ENCODE measurements around the gene TP53. TPM values are rescaled to one million over a fixed set of nuclear protein-coding genes. Genes with fewer than 3 reads are reported as not detected.

The TP53 gene
- total and polyA plus RNA-seq, 12 donors = 7.9 to 29.1 (median 12.6) TPM

GRCh38 chr17:7716901-7717755 lies 29.8 kb upstream of the TP53 start, which contains the start of gene DNAH2:
DNAH2 (plus strand) TSS chr17:7717744; CDS start chr17:7719735, 1,991 bp downstream.
- Histone ChIP-seq H3K27ac (peak within 1 kb of the TSS in 7 of 10 donors; percentile 9 to 63 (median 40)), H3K4me1 (peaks cover 3 to 22% (median 8%) of the 10 kb centered on the region in 9 donors), H3K4me3 (peak within 1 kb of the TSS; percentile 37 to 72 (median 63)), H3K9me3 (no peaks in the 10 kb centered on the region), H3K27me3 (peaks cover 4 to 93% (median 40%) of the 10 kb centered on the region in 7 donors), H3K36me3 (no peaks in the 10 kb centered on the region)
- intact Hi-C loops (cut with DNase I) = no loop called here
- WGBS, 2 donors = 1% methylated on average over 64 of the region's 64 CpGs
- DNase-seq = peak; percentile 78 to 87
- peak; percentile 84 to 94 (median 90) for ATAC-seq
- TF ChIP-seq CTCF (IDR thresholded peaks at IDR 0.05) = peak; percentile 14 to 71 (median 51)

- Histone ChIP-seq H3K4me3 (peak overlapping the region; percentile 37 to 72 (median 63)), H3K9me3 (no peaks in the 10 kb centered on the region), H3K4me1 (peaks cover 3 to 22% (median 8%) of the 10 kb centered on the region in 9 donors), H3K27ac (peak overlapping the region in 1 of 10 donors; percentile 63), H3K36me3 (no peaks in the 10 kb centered on the region), H3K27me3 (peaks cover 4 to 95% (median 49%) of the 10 kb centered on the region in 7 donors)
- 35 to 42% methylated on average over 20 of the region's 20 CpGs for WGBS, 2 donors
- no peak for ATAC-seq
- DNase-seq = no peak
- intact Hi-C loops (cut with DNase I) = no loop called here
- TF ChIP-seq CTCF (IDR thresholded peaks at IDR 0.05) = no peak
These were observed 28.9 kb upstream of the TP53 start for GRCh38 chr17:7715936-7716886.

GRCh38 chr17:7714721-7715594 lies 27.7 kb upstream of the TP53 start:
- ATAC-seq (no peak), DNase-seq (no peak)
- intact Hi-C loops (cut with DNase I) = no loop called here
- 77 to 83% methylated on average over 10 of the region's 10 CpGs for WGBS, 2 donors
- TF ChIP-seq CTCF (IDR thresholded peaks at IDR 0.05) = no peak
- no peak overlapping the region for H3K4me3 ChIP-seq
- no peaks in the 10 kb centered on the region for H3K36me3 ChIP-seq
- peaks cover 4 to 83% (median 57%) of the 10 kb centered on the region in 7 donors for H3K27me3 ChIP-seq
- H3K4me1 ChIP-seq = peaks cover 3 to 31% (median 8%) of the 10 kb centered on the region in 9 donors
- H3K27ac ChIP-seq = no peak overlapping the region
- H3K9me3 ChIP-seq = no peaks in the 10 kb centered on the region
